Fibroblast of skin of back (primary cell): Measurements from ENCODE around the gene IFT43.

Experiments used
- DNase-seq: peaks from one replicate; pipeline ENCODE4 v3.0.0-alpha.2; 2013

IFT43 gene

GRCh38 chr14:76115010-76115422 lies 129.5 kb downstream of the IFT43 start:
- DNase-seq, result no peak

GRCh38 chr14:76117789-76118484 lies 132.4 kb downstream of the IFT43 start:
- no peak for DNase-seq

GRCh38 chr14:76118594-76118993 lies 133.0 kb downstream of the IFT43 start:
- no peak for DNase-seq

- DNase-seq, result no peak
Observed at GRCh38 chr14:76121089-76121748, 135.7 kb downstream of the IFT43 start.

- DNase-seq, result no peak
Observed at GRCh38 chr14:76123426-76124225, 138.1 kb downstream of the IFT43 start.

GRCh38 chr14:76125511-76125910 lies 139.9 kb downstream of the IFT43 start:
- DNase-seq, result no peak

- no peak for DNase-seq
Observed at GRCh38 chr14:76126076-76126475, 140.5 kb downstream of the IFT43 start.

GRCh38 chr14:76129851-76130576 lies 144.5 kb downstream of the IFT43 start:
- no peak for DNase-seq

GRCh38 chr14:76131071-76131965 lies 145.8 kb downstream of the IFT43 start:
- no peak for DNase-seq

GRCh38 chr14:76133103-76133502 lies 147.5 kb downstream of the IFT43 start:
- DNase-seq, result peak; percentile 28
